GM13976 (cell line): ENCODE data around the gene TNS1.

Source experiments
- DNase-seq: peaks from one replicate; pipeline ENCODE4 v3.0.0; 2012; ENCODE audit warnings: low spot score
- CTCF ChIP-seq: IDR thresholded peaks from 2 replicates; pipeline ENCODE4 v1.5.1; 2012; ENCODE audit warnings: borderline replicate concordance, mild to moderate bottlenecking; ENCODE audit not compliant: insufficient read depth; ENCODE audit errors: extremely low read depth, missing control alignments, control extremely low read depth
- in situ Hi-C: fragments of 300-500 bp; cut with MboI; formaldehyde crosslinking; loops from one replicate; pipeline ENCODE4 v1.12.0; 2022; ENCODE audit warnings: low sequenced_read_pairs, mixed read lengths, inconsistent platforms; ENCODE audit not compliant: unreplicated experiment

Gene TNS1

GRCh38 chr2:217900780-217901360 lies 101.9 kb downstream of the TNS1 start:
- in situ Hi-C loops, result no loop called here
- DNase-seq, result no peak
- TF ChIP-seq CTCF, result no peak

GRCh38 chr2:217900010-217900779 lies 102.6 kb downstream of the TNS1 start:
- DNase-seq, result no peak
- no peak for TF ChIP-seq CTCF
- in situ Hi-C loops, result no loop called here

- TF ChIP-seq CTCF, result peak; percentile 49
- in situ Hi-C loops, result loop anchor here (25.0 kb wide), 1 partner anchor 112 kb away; no protein-coding TSS in a partner anchor
- DNase-seq, result peak; percentile 80
Measured at GRCh38 chr2:217899231-217900009, 103.4 kb downstream of the TNS1 start.

- no peak for DNase-seq
- in situ Hi-C loops, result loop anchor here (25.0 kb wide), 1 partner anchor 111 kb away; no protein-coding TSS in a partner anchor
- TF ChIP-seq CTCF, result no peak
Measured at GRCh38 chr2:217897816-217898806, 104.7 kb downstream of the TNS1 start.

GRCh38 chr2:217897091-217897715 lies 105.6 kb downstream of the TNS1 start:
- no peak for TF ChIP-seq CTCF
- in situ Hi-C loops, result loop anchor here (25.0 kb wide), 1 partner anchor 110 kb away; no protein-coding TSS in a partner anchor
- no peak for DNase-seq
